OCI-M2 (cell line): Measurements from ENCODE around the gene SNX6.
"Not testable (repeated sequence)": the region's sequence is repeated elsewhere in the genome, so short reads cannot be mapped to it uniquely, and the experiment has no call there.

Experiments used
- DNase-seq: peaks from one replicate; lab custom pipeline; 2025; ENCODE audit not compliant: unreplicated experiment; lab: John Stamatoyannopoulos, UW

Gene SNX6

DNA sequence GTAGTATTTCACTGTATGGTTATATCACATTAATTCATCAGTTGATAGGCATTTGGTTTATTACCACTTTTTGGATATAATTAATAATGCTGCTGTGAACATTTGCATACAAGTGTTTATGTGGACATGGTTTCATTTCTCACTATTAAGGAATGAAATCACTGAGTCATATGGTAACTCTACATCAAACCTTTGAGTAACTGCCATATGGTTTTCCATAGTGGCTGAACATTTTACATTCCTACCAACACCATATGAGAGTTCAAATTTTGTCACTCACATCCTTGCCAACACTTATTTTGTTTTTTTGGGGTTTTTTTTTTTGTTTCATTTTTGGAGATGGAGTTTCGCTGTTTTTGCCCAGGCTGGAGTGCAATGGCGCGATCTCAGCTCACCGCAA, 60.2 kb downstream of the SNX6 start:
- no peak for DNase-seq

DNA sequence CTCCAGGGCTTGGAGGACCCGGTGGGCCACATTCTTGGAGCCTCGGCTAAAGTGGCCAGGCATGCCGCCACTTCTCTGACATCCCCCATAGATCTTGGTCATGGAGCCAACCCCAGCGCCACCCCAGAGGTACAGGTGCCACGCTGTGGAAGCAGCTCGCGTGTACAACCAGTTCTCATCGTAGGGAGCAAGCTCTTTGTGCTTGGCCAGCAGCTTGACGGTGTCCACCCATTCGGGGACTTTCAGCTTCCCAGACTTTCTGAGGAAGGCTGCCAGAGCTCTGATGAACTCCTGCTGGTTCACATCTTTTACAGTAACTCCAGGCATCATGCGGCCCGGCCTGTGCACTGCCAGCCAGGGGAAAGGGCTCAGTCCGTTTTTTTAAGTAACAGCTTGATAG, 61.1 kb downstream of the SNX6 start:
- DNase-seq: no peak

DNA sequence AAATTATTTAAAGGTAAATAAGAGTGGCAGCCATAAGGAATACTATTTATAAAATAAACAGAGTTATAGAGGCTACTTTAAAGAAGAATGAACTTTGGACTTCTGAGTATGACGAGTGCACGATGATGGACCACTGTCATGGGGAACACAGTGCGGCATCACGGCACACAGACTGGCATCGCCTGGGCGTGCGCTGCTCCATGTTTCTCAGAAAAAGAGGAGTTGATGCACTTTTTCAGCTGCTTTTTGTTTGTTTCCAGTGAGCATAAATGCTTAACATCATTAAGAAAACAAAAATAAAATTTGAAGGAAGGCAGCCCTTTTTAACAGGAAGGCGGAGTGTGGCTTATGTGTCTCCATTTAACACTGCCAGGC, 67.2 kb downstream of the SNX6 start:
- DNase-seq: no peak

DNA sequence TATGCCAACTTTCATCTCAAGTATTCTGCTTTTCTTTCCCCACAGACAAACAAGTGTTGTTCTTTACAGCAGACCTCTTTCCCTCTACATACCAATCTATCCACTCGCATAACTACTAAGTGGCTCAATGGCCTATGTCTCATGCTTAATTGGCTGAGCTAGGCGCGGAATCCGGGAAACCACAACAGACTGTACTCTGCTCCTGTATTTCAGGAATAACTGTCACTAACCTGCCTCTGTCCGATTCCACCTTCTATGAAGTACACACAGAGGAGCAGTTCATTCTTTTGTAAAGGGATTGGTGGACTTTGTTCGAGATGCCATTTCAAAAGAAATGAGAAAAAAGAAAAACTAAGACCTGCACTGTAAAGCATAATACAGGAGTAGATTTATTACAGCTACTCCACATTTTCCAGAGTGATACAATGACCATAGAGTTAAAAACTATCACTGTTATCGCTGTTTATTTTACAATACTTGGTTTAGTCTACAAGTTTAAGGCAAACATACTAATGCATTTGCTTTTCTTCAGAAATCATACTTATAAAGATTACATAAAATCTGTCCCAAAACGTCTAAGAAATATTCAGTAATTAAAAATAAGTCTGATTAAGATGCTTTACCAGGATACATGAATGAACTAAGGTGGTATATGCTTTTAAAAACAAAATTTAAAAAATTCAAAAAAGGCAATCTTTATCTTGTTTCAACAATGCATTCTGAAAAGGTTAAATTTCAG, 67.7 kb downstream of the SNX6 start:
- not testable (repeated sequence) for DNase-seq

DNA sequence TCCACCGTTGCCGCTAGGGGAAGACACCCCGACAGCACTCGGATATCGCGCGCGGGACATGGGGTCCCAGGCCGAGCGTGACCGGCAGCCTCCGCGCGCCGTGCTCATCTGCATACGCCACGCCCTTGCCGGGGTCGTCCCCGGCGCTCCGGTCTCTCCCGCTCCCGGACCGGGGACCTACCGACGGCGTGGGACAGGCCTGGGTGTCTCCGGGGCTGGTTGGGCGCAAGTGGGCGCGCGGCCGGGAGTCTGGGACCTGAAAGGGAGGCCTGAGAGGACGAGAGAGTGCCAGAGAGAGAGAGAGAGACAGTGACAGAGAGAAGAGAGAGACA, 73.5 kb downstream of the SNX6 start:
- DNase-seq: not testable (repeated sequence)

DNA sequence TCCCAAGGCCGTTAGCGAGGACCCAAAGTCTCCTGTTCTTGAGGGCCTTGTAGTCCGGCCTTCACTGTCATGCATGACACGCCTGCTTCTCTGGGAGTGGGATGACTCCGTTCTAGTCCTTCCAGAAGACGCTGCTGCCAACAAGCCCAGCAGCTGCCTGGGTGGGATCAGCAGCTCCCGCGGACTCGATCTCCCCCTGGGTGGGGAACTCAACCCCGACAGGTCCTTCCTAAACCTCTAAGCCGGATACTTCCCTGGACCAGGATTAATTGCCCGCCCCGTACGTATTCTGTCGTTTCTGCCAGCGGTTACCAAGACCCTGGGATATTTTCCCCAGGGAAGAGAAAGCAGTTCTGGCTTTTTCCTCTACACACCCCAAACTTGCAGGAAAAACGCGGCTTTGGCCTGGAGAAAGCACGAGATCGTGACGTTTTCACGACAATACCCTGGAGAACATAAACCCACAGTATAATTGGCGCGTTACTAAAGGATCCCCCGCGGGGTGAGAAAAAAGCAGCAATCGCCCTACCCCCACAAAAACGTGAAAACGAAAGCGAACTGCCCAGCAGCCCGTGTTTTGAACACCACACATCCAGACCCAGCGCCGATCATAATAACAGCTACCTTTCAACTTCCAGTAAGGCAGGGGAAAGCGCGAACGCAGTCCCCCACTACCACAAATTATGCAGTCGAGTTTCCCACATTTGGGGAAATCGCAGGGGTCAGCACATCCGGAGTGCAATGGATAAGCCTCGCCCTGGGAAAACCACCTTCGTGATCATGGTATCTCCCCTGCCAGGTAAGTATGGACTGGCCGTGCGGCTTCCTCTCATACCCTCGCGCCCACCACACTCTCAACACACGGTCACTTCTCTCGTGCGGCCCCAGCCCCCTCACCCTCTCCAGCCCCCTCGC, 74.1 kb downstream of the SNX6 start:
- not testable (repeated sequence) for DNase-seq

DNA sequence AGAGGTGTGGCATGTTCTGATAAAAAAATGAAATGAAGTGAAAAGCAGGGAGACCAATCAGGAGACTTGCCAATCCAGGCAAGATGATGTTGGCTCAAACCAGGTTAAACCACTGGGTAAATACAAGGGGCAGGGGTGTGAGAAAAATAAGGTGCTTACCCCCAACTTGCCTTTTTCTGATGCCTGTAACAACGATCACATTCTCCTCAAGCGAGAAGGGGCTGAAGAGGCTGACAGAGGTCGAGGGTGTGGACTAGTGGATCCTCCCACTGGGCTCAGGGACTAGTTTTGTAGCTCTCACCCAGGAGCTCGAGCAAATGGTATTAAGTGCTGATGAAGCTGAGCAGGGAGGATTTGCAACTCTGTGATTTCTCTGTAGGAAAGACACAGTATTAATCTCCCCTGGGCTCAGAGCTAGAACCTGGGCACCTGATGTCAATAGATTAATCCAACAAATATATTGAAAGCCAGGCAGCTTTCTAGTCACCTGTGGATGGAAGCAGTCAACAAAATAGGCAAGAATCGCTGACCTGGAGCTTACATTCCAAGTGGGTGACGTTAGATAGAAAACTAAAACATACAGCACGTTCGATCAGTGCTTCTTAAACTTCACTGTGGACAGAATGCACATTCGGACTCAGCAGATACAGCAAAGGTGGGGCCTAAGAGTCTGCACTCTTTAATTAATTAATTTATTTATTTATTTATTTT, 75.3 kb downstream of the SNX6 start:
- no peak for DNase-seq

DNA sequence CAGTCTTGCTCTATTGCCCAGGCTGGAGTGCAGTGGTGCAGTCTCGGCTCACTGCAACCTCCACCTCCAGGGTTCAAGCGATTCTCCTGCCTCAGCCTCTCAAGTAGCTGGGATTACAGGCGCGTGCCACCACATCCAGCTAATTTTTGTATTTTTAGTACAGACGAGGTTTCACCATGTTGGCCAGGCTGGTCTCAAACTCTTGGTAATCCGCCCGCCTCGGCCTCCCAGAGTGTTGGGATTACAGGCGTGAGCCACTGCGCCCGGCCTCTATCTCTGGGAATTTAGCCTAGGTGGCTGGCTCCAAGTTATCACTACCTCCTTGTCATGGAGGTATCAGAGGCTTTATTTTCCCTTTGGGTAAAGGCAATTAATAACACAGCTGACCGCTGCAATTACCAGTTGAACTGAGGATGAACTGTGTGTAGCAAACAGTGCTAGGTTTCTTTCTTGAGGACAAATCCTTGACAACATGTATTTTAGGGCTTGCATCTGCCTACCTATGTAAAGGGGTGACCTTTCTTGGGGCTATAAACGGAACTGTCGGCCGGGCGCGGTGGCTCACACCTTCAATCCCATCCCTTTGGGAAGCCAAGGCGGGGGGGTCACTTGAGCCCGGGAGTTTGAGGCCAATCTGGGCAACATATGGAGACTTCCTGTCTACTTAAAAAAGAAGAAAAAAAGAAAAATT, 80.5 kb downstream of the SNX6 start:
- DNase-seq: not testable (repeated sequence)

DNA sequence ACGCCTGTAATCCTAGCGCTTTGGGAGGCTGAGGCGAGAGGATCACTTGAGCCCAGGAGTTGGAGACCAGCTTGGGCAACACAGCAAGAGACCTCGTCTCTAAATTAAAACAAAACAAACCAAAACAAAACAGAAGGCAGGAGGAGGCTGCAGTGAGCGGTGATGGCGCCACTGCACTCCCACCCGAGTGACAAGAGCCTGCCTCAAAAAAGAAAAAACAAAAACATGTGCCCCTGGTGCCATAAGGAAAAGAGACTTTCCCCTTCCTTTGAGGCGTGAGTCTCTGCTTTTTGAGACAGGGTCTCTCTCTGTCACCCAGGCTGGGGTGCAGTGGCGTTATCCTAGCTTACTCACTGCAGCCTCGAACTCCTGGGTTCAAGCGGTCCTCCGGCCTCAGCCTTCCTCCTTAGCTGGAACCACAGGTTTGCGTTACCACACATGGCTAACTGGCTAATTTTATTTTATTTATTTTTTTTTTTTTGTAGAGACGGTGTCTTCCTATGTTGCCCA, 81.4 kb downstream of the SNX6 start:
- DNase-seq: no peak

DNA sequence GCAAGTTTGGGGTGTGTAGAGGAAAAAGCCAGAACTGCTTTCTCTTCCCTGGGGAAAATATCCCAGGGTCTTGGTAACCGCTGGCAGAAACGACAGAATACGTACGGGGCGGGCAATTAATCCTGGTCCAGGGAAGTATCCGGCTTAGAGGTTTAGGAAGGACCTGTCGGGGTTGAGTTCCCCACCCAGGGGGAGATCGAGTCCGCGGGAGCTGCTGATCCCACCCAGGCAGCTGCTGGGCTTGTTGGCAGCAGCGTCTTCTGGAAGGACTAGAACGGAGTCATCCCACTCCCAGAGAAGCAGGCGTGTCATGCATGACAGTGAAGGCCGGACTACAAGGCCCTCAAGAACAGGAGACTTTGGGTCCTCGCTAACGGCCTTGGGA, 82.8 kb downstream of the SNX6 start:
- not testable (repeated sequence) for DNase-seq

DNA sequence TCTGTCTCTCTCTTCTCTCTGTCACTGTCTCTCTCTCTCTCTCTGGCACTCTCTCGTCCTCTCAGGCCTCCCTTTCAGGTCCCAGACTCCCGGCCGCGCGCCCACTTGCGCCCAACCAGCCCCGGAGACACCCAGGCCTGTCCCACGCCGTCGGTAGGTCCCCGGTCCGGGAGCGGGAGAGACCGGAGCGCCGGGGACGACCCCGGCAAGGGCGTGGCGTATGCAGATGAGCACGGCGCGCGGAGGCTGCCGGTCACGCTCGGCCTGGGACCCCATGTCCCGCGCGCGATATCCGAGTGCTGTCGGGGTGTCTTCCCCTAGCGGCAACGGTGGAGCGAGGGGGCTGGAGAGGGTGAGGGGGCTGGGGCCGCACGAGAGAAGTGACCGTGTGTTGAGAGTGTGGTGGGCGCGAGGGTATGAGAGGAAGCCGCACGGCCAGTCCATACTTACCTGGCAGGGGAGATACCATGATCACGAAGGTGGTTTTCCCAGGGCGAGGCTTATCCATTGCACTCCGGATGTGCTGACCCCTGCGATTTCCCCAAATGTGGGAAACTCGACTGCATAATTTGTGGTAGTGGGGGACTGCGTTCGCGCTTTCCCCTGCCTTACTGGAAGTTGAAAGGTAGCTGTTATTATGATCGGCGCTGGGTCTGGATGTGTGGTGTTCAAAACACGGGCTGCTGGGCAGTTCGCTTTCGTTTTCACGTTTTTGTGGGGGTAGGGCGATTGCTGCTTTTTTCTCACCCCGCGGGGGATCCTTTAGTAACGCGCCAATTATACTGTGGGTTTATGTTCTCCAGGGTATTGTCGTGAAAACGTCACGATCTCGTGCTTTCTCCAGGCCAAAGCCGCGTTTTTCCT, 83.4 kb downstream of the SNX6 start:
- not testable (repeated sequence) for DNase-seq

DNA sequence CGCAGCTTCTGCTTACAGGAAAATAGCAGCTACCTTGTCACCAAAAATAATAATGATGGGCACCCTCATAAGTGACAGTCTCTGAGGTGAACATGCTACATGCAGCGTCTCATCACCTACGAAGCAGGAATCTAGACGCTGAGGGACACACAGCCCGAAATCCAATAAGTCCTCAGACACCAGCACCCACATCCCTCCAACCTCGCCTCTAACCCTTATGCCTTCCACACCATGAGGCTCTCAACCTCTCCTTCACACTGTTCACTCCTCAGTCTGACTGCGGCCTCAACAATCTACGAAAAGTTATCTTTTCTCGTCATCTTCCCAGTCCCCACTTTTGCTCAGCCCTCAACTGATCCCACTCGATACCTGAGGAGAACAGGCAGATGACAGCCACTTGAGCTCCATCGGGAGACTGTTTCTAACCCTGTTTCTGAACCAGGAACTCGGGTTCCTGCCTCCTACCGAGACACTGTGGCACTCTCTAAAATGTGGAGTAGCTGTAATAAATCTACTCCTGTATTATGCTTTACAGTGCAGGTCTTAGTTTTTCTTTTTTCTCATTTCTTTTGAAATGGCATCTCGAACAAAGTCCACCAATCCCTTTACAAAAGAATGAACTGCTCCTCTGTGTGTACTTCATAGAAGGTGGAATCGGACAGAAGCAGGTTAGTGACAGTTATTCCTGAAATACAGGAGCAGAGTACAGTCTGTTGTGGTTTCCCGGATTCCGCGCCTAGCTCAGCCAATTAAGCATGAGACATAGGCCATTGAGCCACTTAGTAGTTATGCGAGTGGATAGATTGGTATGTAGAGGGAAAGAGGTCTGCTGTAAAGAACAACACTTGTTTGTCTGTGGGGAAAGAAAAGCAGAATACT, 89.5 kb downstream of the SNX6 start:
- not testable (repeated sequence) for DNase-seq

DNA sequence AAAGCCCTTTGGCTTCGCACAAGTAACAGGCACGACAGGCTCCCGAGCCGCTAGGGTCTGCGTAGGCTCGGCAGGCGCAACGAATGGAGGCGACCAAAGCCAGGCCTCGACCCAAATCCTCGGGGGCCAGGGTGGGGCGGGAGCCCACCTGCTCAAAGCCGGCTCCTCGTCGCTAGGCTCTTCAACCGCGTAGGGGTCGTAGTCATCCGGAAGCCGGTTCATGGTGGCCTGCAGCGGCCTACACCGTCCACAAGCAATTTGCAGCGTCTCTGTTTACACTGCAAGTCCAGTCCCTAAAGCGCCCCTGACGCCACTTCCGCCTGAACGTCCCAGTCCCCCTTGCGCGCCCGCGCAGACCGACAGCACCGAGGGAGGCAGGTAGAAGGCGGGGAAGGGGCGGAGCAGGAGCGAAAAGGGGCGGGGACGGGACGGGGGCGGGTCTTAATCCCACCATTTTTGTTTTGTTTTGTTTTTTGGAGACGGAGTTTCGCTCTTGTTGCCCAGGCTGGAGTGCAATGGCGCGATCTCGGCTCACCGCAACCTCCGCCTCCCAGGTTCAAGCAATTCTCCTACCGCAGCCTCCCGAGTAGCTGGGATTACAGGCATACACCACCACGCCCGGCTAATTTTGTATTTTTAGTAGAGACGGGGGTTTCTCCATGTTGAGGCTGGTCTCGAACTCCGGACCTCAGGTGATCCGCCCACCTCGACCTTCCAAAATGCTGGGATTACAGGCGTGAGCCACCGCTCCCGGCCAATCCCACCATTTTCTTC, 90.4 kb downstream of the SNX6 start, which contains the start of gene EAPP:
TSS of gene EAPP (minus strand) at position 295 of the 774 bp plus-strand sequence. CDS start at position 222, 73 bp downstream.
- no peak for DNase-seq

DNA sequence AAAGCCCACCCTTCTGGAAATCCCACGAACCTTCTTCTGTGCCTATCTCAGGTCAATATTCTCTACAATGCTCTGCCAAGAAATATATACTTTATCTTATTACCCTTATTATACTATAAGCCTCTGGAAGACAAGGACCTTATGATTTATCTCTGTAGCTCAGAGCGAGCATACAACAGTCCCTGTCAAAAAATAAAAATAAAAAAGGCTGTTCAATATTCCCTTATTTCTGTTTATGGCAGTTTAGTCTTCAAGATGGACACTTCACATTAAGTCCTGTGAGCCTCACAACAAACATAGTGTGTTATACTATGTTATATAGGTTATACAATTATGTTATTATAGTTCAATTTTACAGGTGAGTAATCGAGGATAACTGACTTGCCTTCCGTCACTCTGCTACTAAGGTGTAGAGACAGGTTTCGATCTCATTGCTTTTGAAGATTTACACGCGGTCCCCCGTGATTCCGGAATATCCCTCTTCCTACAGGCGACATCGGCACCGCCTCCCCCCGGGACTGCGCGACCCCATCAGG, 91.0 kb downstream of the SNX6 start:
- no peak for DNase-seq

DNA sequence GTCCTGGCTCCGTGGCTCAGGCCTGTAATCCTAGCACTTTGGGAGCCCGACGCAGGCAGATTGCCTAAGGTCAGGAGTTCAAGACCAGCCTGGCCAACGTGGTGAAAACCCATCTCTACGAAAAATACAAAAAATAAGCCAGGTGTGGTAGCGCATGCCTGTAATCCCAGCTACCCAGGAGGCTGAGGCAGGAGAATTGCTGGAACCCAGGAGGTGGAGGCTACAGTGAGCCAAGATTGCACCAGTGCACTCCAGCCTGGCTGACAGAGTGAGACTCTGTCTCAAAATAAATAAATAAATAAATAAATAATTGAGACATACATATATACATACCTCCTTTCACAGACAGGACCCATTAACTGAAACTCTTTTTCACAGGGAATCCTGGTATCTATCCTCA, 91.9 kb downstream of the SNX6 start:
- not testable (repeated sequence) for DNase-seq

DNA sequence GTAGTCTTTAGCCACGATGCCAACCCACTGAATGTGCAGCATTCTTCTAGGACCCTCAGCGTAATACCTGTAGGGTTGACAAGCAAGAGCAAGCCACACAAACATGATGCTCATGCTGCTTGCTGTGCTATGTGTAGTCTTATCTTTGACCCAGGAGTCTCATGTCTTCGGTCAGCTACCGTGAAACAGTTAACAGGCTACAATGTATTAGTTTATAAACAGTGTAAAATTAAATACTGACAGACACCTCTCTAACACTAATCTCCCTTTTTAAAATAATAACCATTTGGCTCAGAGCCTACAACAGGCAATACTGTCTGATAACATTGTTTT, 92.3 kb downstream of the SNX6 start:
- DNase-seq: no peak

DNA sequence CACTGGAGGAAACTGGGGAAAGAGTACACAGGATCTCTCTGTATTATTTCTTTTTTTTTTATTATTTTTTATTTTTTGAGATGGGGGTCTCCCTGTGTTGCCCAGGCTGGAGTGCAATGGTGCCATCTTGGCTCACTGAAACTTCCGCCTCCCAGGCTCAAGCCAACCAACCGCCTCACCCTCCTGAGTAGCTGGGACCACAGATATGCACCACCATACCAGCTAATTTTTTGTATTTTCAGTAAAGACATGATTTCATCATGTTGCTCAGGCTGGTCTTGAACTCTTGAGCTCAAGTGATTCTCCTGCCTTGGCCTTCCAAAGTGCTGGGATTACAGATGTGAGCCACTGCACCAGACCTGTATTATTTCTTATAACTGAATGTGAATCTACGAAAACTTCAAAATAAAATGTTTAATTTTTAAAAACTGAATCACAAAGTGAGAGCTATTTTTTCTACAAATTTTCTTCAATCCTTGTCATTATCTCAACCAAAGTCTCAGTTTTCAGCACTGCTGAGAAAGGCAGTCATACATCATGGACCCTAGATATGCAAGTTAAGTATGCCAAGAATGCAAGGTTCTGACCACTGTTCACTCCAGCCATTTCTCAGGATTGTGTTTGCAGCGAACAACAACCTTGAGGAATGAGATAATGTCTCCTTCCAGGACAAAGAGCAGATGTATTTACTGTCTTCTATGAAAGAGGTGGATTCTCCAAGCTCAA, 92.8 kb downstream of the SNX6 start:
- DNase-seq: no peak
